Measurements from ENCODE around the gene REXO1.
"Not testable (repeated sequence)": the region's sequence is repeated elsewhere in the genome, so short reads cannot be mapped to it uniquely, and the experiment has no call there.

The REXO1 gene

GRCh38 chr19:1811472-1811894 lies 36.8 kb downstream of the REXO1 start:
- no peak for DNase-seq

DNA sequence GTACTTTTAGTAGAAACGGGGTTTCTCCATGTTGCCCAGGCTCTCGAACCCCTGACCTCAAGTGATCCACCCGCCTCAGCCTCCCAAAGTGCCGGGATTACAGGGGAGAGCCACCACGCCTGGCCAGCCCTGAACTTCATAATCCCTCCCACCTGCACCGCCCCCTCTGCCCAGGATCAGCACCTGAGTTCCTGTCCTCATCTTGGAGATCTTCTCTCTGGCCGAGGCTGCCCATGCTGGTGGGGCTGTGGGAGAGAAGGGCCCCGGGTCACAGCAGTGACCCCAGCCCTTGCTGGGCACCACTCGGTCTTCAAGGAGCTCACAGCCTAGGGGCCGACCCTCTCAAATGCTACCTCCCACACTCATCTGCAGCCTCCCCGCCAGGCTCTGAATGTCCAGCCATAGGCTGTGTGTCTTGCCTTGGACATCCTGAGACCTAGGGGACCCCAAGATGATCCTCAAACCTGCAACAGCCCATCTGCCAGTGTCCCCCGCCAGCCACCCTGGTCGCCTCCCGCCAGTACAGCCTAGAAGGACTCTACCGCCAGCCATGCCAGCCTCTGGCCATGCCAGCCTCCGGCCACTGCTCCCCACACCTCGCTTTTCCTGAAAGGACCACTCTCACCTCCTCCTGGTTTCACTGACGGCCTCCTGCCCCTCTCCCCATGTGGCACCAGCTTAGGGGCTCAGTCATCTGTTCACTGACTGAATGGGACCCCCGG lies 37.7 kb downstream of the REXO1 start:
- DNase-seq = no peak

DNA sequence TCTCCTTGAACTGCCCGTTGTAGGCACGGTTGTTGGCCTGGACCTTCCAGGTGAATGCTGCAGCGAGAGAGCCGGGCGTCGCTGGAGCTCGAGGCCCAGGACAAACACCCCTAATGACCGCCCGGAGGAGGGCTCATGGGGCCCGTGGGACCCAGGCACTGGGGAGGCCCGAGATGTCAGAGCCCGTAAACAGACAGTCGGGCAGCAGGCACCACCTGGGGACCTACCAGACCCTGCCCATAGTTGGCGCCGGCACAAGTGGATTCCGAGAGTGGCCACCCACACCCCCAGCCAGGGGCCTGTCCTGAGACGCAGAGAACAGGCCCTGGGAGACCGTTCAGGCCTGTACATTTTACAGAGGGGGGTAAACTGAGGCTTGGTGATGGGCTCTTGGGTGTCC lies 38.6 kb downstream of the REXO1 start:
- no peak for DNase-seq

DNA sequence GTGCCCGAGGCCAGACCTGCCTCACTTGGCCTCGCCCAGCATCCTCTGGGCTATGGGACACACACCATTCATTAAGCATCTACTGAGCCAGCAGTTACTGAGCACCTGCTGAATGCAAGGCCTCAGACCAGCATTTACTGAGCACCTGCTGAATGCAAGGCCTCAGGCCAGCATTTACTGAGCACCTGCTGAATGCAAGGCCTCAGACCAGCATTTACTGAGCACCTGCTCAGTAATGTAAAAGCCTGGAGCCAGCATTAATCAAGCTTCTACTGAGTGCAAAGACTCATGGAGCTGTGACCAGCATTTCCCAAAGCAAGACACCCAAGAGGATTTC lies 39.9 kb downstream of the REXO1 start:
- no peak for DNase-seq

DNA sequence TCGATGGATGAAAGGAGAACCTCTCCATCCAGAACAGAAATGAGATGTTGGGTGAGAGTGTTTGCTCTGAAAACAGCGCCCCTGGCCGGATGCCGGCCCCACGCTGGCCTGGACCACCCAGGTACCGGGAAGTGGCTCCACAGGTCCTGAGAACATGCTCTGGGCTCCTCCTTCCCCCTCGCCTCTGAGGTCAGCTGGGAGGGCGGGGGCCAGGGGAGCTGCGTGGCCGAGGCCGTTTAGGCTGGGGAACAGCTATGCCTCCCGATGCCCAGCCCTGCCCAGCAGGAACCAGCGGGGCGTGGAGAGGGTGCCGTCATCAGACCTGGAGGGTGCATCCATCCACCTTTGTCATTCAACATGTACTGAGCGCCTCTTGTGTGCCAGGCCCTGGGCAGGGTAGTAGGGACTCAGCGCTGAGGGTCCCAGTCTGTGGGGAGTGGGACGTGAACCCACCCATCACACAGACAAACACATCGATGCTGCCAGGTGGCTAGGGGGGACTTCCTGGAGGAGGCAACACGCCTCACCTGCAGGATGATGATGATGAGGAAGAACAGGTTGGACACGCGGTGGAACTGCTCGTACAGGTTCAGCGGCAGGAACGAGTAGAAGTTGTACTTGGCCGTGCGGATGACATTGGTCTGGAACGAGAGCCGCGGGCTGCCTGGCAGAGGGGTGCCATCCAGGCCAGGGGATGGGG lies 40.4 kb downstream of the REXO1 start:
- DNase-seq = no peak

GRCh38 chr19:1807030-1807694 lies 41.1 kb downstream of the REXO1 start:
- no peak for DNase-seq

DNA sequence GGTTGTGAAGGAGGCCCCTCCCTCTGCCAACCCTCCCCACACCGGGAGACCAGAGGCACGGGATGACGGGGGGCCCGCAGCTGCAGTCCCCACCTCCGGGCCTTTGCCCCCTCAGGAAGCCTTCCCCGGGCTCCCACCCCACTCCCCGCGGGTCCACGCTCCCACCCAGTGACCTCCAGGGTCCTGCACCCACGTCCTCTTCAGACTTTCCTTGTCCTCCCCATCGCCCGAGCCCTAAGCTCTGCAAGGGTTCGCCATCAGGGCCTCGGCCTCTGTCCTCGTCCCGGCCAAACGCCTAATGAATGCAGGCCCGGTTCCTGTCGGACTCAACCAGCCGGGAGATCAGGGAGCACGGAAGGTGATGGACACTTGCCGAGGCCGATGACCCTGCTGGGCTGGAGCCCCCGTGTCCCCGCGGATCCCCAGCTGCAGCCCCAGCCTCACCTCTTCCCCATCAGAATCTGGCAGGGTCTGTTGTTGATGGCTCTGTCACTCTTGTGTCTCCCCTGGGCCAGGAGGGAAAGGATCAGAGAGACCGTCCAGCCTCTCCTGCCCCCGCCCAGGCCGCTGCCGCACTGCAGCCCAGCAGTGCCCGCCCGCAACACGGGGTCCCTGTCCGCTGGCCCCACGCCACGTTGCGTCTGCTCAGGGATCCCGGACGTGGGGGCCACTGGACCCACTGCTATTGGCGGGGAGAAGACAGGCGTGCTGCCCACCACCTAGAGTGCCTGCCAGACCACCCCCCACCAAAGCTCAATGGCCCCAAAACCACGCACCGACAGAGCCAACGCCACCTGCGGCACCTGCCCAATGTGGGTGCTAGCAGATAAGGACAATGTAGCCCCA lies 41.9 kb downstream of the REXO1 start:
- no peak for DNase-seq

DNA sequence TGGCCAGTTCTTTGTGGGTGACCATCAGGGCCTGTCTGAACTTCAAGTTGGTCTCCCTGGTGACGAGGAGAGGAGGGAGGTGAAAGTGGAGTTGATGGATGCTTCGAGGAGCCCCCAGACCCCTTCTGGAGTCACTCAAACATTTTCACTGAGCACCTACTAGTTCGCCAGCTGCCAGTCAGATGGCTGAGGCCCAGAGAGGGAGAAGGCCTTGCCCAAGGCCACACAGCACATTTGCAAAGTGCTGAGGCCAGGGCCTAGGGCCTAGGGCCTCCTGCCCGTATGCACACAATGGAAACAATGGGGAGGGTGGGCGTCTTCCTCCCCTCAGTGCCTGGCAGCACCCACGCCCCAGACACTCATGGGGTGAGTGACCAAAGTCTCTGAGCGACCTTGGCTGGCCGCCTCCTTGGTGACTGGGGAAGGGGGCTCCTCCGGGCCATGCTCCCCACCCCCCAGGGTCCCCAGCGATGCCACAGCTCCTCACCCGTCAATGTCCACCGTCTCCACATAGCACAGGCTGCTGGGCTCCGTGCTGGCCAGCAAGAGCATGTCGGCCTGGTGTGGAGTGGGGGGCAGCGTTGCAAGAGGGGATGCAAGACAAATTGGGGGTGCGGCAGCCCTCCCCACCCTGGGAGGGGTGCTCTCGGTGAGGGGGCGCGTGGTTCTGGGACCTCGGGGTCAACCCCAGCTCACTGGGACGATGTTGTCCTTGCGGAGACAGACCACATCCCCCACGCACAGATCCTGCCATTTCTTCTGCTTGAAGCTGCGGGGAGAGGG lies 42.7 kb downstream of the REXO1 start:
- no peak for DNase-seq

- DNase-seq = no peak
Observed at GRCh38 chr19:1804858-1805257, 43.4 kb downstream of the REXO1 start.

GRCh38 chr19:1799695-1800342 lies 48.5 kb downstream of the REXO1 start:
- DNase-seq = no peak

- DNase-seq = not testable (repeated sequence)
Observed at GRCh38 chr19:1797313-1797712, 51.0 kb downstream of the REXO1 start.

DNA sequence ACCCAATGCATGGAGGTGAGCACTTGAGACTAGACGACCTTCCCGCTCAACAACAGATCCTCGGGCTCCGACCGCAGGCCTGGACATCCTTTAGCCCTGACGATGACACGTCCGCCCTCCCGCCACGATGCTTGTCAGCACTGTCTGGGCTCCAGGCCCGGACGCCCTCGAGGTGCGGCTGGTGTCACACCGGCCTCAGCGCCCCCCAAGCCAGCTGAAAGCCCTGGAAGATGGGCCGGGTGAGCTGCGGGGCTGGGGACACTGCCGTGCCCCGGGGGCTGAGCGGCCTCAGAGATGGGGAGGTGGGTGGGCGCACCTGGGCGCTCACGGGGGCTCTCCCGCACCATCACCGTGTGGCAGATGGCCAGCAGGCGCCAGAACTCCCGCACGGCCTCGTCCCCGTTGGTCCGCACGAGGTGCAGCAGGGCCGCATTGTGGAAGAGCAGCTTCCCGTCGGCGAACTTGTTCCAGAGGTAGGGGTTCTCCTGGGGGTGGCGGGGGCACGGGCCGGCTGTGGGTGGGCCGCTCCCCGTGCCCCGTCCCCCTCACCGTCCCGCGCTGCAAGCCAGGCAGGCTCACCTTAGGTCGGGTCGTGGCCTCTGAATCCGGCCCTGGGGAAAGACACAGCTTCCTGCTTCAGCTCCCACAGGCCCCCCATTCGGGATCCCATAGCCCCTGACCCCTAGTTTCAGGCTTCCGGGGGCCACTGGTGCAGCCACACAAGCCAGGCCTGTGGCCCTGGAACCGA lies 51.7 kb downstream of the REXO1 start:
- DNase-seq = no peak

DNA sequence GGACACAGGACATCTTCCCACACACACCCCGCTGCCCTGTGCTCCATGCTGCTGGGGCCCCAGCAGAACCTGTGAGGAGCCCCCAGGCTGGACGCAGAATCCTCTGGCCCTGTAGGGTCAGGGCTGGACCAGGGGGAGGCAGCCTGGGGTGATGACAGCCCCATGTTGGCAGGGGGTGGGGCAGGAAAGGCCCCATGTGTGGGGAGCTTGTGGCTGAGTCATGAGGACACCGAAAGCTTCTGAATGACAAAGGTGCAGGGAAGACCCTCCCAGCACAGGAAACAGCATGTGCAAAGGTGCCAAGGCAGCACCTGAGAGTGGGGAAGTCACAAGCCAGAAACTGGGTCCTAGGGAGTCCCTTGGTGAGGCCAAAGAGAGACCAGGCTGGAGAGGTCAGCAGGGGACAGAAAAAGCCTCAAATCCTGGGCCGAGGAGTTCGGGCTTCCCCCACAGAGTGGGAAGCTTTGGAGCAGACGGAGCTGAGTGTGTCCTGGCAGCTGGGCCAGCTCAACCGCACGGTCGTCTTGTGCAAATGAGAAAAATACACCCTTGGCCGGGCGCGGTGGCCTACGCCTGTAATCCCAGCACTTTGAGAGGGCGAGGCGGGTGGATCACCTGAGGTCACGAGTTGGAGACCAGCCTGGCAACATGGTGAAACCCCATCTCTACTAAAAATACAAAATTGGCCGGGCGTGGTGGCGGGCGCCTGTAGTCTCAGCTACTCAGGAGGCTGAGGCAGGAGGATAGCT lies 53.7 kb downstream of the REXO1 start:
- DNase-seq = no peak

DNA sequence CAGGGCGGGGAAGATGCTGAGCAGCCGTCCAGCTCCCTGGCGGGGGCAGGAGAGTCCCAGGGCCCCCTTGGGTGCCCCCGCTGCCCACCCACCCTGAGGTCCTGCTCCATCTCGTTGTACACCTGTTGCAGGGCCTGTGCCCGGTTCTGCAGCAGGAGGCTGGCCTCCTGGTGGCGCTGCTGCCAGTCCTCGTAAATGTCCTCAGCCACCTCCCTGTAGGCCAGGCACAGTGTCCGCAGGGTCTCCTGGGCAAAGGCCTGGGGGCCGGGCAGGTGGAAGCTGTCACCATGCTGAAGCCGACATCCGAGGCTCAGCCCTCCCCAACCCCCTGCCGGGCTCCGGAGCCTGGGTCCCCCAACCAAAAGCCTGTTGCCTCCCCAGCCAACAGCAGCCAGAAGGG lies 56.4 kb downstream of the REXO1 start:
- no peak for DNase-seq

DNA sequence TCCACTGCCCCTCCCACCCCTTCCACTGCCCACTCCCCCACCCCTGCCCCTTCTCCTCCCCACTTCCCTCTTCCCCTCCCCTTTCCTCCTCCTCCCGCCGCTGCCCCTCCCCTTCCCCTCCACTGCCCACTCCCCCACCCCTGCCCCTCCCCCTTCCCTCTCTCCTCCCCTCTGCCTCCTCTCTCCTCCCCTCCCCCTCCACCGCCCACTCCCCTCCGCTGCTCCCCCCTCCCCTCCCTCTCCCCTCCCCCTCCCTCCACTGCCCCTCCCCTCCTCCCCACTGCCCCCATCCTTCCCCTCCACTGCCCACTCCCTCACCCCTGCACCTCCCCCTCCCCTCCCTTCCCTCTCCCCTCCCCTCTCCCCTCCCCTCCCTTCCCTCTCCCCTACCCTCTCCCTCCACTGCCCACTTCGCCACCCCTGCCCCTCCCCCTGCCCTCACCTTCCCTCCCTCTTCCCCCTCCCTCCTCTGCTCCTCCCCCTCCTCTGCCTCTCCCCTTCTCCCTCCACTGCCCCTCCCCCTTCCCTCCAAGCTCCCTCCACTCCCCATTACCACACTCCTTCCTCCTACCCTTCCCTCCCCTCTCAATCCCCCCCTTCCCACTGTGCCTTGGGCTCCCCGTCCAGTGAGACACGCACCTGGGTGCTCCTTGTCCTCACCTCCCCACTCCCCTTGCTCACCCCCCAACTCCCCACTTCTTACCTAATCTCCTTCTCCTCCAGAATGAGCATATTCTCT lies 58.1 kb downstream of the REXO1 start:
- DNase-seq = no peak

DNA sequence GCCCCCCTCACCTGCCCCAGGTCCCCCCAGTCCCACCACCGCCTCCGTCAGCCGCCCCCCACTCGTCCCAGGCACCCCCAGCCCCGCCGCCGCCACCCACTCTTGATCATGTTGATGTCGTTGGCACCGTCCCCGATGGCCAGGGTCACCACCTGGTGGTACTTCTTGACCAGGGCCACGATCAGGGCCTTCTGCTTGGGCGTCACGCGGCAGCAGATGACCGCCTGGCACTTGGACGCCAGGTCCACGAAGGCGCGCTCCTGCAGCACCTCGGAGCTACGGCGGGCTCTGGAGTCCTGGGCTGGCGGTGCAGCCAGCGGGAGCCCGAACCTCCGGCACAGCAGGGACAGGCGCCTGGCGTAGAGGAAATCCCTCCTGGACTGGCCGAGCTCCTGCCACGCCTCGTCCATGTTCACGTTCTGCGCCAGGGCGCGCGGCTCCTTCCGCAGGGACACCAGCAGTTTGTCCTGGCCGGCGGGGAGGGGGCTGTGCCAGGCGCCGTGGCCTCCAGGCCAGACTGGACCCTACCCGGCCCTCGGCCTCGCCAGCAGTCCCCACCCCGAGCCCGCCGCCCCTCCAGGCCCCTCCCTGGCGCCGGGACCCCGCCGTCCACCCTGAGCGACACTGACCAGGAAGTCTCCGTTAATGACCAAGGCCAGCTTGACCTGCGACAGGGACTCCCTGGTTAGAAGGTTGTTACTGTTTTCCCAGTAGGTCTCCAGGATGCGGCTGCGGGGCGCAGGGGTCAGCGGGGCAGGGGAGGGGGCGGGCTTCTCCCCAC lies 58.8 kb downstream of the REXO1 start:
- no peak for DNase-seq

DNA sequence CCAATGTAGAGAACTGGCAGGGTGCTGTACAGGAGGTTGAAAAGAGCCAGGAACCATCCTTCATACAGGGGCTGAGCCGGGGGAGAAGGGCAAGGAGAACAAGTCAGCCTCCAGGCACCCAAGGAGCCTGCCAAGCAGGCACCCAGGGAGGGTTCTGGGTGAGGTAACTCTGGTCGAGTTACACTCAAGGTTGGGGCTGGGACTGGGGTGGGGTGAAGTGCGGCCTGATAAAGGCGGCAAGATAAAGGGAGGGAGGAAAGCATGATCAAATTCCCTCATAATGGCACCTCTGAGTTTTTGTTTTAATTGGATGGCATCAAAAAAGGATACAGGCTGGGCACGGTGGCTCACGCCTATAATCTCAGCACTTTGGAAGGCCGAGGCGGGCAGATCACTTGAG lies 61.2 kb downstream of the REXO1 start:
- no peak for DNase-seq

DNA sequence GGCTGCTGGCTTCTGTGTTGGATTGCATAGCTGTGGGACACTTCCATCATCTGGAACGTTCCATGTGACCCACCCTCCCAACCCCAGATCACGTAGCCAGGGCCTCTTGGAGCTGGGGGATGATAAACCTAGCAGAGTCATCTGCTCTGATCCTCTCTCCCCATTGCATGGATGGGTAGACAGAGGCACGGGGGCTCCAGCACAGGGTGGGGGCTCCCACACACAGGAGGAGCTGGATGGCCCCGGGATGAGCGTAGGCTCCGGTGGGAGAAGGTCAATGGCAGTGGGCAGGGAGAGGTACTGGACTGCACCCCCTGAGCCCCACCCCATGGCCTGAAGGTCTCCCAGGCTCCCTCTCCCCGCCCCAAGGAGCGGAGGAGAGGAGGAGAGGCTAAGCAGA lies 61.6 kb downstream of the REXO1 start:
- no peak for DNase-seq

- no peak for DNase-seq
Observed at GRCh38 chr19:1785310-1785709, 63.0 kb downstream of the REXO1 start.
